NCI-H2196 (cell line): ENCODE measurements around the gene PCYT2.
A peak's percentile ranks its signal among the peaks of the same experiment; 100 is the strongest.
"Not testable (repeated sequence)": the region's sequence is repeated elsewhere in the genome, so short reads cannot be mapped to it uniquely, and the experiment has no call there.

ENCODE experiments used
- DNase-seq: peaks from one replicate; lab custom pipeline; 2025; ENCODE audit not compliant: unreplicated experiment; lab: John Stamatoyannopoulos, UW

PCYT2 gene

GRCh38 chr17:81927653-81928543 is 16.7 kb upstream of the PCYT2 start, which contains the start of gene MAFG:
MAFG (minus strand) TSS chr17:81927735; CDS start chr17:81923185, 4,550 bp downstream.
- DNase-seq, result peak; percentile 99

GRCh38 chr17:81927152-81927652 is 16.0 kb upstream of the PCYT2 start:
- no peak for DNase-seq

- peak; percentile 75 for DNase-seq
Observed at GRCh38 chr17:81926451-81927151, 15.4 kb upstream of the PCYT2 start.

GRCh38 chr17:81925860-81926450 is 14.8 kb upstream of the PCYT2 start:
- no peak for DNase-seq

GRCh38 chr17:81924557-81925532 is 13.6 kb upstream of the PCYT2 start:
- no peak for DNase-seq

GRCh38 chr17:81923302-81924260 is 12.4 kb upstream of the PCYT2 start:
- DNase-seq, result no peak

- DNase-seq, result no peak
Observed at GRCh38 chr17:81922566-81923301, 11.5 kb upstream of the PCYT2 start.

GRCh38 chr17:81921996-81922565 is 10.9 kb upstream of the PCYT2 start:
- DNase-seq, result no peak

GRCh38 chr17:81921537-81921862 is 10.3 kb upstream of the PCYT2 start:
- no peak for DNase-seq

GRCh38 chr17:81920612-81921536 is 9.7 kb upstream of the PCYT2 start:
- no peak for DNase-seq

GRCh38 chr17:81918832-81919545 is 7.8 kb upstream of the PCYT2 start:
- no peak for DNase-seq

- not testable (repeated sequence) for DNase-seq
Observed at GRCh38 chr17:81918333-81918669, 7.1 kb upstream of the PCYT2 start.

GRCh38 chr17:81917565-81918332 is 6.5 kb upstream of the PCYT2 start, which contains the start of gene SIRT7:
SIRT7 (minus strand) TSS chr17:81918176; CDS start chr17:81918131, 45 bp downstream.
- DNase-seq, result peak; percentile 93

- DNase-seq, result no peak
Observed at GRCh38 chr17:81916234-81917001, 5.2 kb upstream of the PCYT2 start.

GRCh38 chr17:81915331-81915730 is 4.1 kb upstream of the PCYT2 start:
- no peak for DNase-seq
